HepG2 (cell line): ENCODE data around the gene SRF.

Experiments used
- ESRRA ChIP-seq: sonication (generic); formaldehyde crosslinking; IDR thresholded peaks from 2 replicates; pipeline ENCODE4 v1.5.1; 2020; ENCODE audit warnings: mild to moderate bottlenecking, low read depth, missing genetic modification reagents
- HNRNPK ChIP-seq: fragments of 200-400 bp; formaldehyde crosslinking; IDR thresholded peaks from 2 replicates; pipeline ENCODE4 v1.6.1; 2018; ENCODE audit warnings: low read length, low read depth, moderate library complexity, mild to moderate bottlenecking; ENCODE audit not compliant: poor library complexity, severe bottlenecking
- NFYB ChIP-seq: sonication (generic); formaldehyde crosslinking; IDR thresholded peaks from 2 replicates; pipeline ENCODE4 v1.4.0; 2020; ENCODE audit warnings: missing genetic modification reagents
- TF ChIP-seq, protein P1 (sequence below): sonication (generic); formaldehyde crosslinking; IDR thresholded peaks from 2 replicates; pipeline ENCODE4 v1.5.0; 2020; ENCODE audit warnings: mild to moderate bottlenecking, missing genetic modification reagents, moderate library complexity

DNA sequence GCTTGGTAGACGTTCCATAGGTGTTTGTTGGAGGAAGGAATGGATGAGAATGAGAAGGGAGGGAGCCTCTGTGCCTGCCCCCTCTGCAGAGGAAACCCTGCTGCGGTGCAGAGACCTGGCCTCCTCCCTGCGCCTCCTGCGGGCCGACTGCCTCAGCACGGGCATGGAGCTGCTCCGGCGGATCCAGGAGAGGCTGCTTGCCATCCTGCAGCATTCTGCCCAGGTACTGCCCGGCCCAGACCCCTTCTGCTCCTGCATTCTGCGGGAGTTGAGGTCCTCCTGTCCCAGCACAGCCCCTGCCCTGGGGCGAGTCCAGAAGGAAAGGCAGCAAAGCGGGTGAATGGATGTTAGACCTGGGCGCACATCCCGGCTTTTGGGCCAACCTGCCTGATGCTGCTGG, 52.1 kb downstream of the SRF start:
- no peak for TF ChIP-seq HNRNPK
- no peak for TF ChIP-seq ESRRA (CRISPR knock-in tag)
- TF ChIP-seq, protein P1, sequence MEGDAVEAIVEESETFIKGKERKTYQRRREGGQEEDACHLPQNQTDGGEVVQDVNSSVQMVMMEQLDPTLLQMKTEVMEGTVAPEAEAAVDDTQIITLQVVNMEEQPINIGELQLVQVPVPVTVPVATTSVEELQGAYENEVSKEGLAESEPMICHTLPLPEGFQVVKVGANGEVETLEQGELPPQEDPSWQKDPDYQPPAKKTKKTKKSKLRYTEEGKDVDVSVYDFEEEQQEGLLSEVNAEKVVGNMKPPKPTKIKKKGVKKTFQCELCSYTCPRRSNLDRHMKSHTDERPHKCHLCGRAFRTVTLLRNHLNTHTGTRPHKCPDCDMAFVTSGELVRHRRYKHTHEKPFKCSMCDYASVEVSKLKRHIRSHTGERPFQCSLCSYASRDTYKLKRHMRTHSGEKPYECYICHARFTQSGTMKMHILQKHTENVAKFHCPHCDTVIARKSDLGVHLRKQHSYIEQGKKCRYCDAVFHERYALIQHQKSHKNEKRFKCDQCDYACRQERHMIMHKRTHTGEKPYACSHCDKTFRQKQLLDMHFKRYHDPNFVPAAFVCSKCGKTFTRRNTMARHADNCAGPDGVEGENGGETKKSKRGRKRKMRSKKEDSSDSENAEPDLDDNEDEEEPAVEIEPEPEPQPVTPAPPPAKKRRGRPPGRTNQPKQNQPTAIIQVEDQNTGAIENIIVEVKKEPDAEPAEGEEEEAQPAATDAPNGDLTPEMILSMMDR (CRISPR knock-in tag): no peak
- no peak for TF ChIP-seq NFYB
